Esophagus muscularis mucosa (tissue), 4 donors: Measurements from ENCODE around the gene SLC26A9. TPM values are rescaled to one million over a fixed set of nuclear protein-coding genes. Genes with fewer than 3 reads are reported as not detected.

Source experiments
- DNase-seq: peaks from one replicate; pipeline ENCODE4 v3.0.0-alpha.2; 2017; ENCODE audit errors: extremely low spot score
- H3K27ac ChIP-seq, 4 donors: fragments of 200-600 bp; sonication (generic); replicated peaks in 1 of 4; 1 replicate in 3 of 4; 2 replicates in 1 of 4; pipeline ENCODE4 v1.5.1; 2016 to 2019; ENCODE audit warnings: mild to moderate bottlenecking in 1 of 4
- H3K27me3 ChIP-seq, 4 donors: fragments of 200-600 bp; sonication (generic); one replicate each; pipeline versions ENCODE4 v1.5.1 to v1.6.0; 2016 to 2019
- H3K36me3 ChIP-seq, 4 donors: fragments of 200-600 bp; sonication (generic); one replicate each; pipeline ENCODE4 v1.5.1; 2016 to 2019
- H3K4me1 ChIP-seq, 4 donors: fragments of 200-600 bp; sonication (generic); one replicate each; pipeline ENCODE4 v1.5.1; 2016 to 2019
- H3K4me3 ChIP-seq, 4 donors: fragments of 200-600 bp; sonication (generic); 1 replicate in 2 of 4; 2 replicates in 2 of 4; pipeline ENCODE4 v1.5.1; 2016 to 2019; ENCODE audit warnings: mild to moderate bottlenecking in 4 of 4, moderate library complexity in 1 of 4
- H3K9me3 ChIP-seq, 4 donors: fragments of 200-600 bp; sonication (generic); 1 replicate in 3 of 4; 2 replicates in 1 of 4; pipeline ENCODE4 v1.5.1; 2016 to 2019
- CTCF ChIP-seq, 3 experiments: fragments of 200-600 bp in 2 of 3; fragments of 450-650 bp in 1 of 3; sonication (generic) in 2 of 3; IDR thresholded peaks; one replicate each; pipeline ENCODE4 v1.5.1; 2017 to 2019; ENCODE audit warnings: antibody characterized with exemption in 3 of 3, mild to moderate bottlenecking in 2 of 3, moderate library complexity in 1 of 3
- EP300 ChIP-seq: sonication (generic); formaldehyde crosslinking; IDR thresholded peaks from one replicate; pipeline ENCODE4 v1.6.1; 2017; ENCODE audit warnings: antibody characterized with exemption
- POLR2A ChIP-seq: fragments of 450-650 bp; IDR thresholded peaks from one replicate; pipeline ENCODE4 v1.6.1; 2017; ENCODE audit warnings: antibody characterized with exemption, moderate library complexity, mild to moderate bottlenecking, low read depth
- POLR2AphosphoS5 ChIP-seq, 2 donors: sonication (generic); formaldehyde crosslinking; IDR thresholded peaks; one replicate each; pipeline ENCODE4 v1.6.1; 2017; ENCODE audit warnings: antibody characterized with exemption in 2 of 2
- WGBS: methylation state at CpG from one replicate; pipeline ENCODE4 v1.1.5; 2018; 5-methylcytosine and 5-hydroxymethylcytosine counted together
- intact Hi-C: fragments of 100-400 bp; cut with DNase I; formaldehyde crosslinking; loops from one replicate; pipeline ENCODE4 v1.15.1; 2023
- total RNA-seq, 4 donors: library from RNA; depleted of rRNA; stranded (reverse); fragments of >200 nt; gene quantifications; one replicate each; pipeline versions ENCODE4 v1.1.0 to v1.2.1, GENCODE V29; 2016

The SLC26A9 gene
- total RNA-seq, 4 donors from 2014 or later, result under 0.01 TPM; not detected in 3

- no peaks in the 10 kb centered on the region for H3K36me3 ChIP-seq
- peaks cover 0 to 18% (median 2%) of the 10 kb centered on the region in 4 donors for H3K4me1 ChIP-seq
- peaks cover 0 to 5% (median 0%) of the 10 kb centered on the region in 4 donors for H3K27me3 ChIP-seq
- 88% methylated on average over 4 of the region's 4 CpGs for WGBS
- TF ChIP-seq POLR2AphosphoS5 (IDR thresholded peaks at IDR 0.05) (no peak), CTCF (IDR thresholded peaks at IDR 0.05) (no peak), EP300 (no peak), POLR2A (no peak)
- H3K9me3 ChIP-seq, result no peaks in the 10 kb centered on the region
- no peak for DNase-seq
- H3K27ac ChIP-seq, result no peak overlapping the region
- H3K4me3 ChIP-seq, result no peak overlapping the region
- intact Hi-C loops, result no loop called here
Measured at GRCh38 chr1:205972081-205972480, 28.8 kb upstream of the SLC26A9 start.

GRCh38 chr1:205971082-205971481 is 27.8 kb upstream of the SLC26A9 start:
- intact Hi-C loops, result no loop called here
- 85% methylated on average over 4 of the region's 4 CpGs for WGBS
- H3K4me3 ChIP-seq, result no peak overlapping the region
- peaks cover 0 to 11% (median 0%) of the 10 kb centered on the region in 4 donors for H3K4me1 ChIP-seq
- TF ChIP-seq CTCF (IDR thresholded peaks at IDR 0.05) (no peak), EP300 (no peak), POLR2A (no peak)
- H3K27me3 ChIP-seq, result peaks cover 0 to 5% (median 0%) of the 10 kb centered on the region in 4 donors
- no peak overlapping the region for H3K27ac ChIP-seq
- no peak for DNase-seq
- H3K36me3 ChIP-seq, result no peaks in the 10 kb centered on the region
- no peaks in the 10 kb centered on the region for H3K9me3 ChIP-seq

GRCh38 chr1:205970486-205970885 is 27.2 kb upstream of the SLC26A9 start:
- no peaks in the 10 kb centered on the region for H3K36me3 ChIP-seq
- TF ChIP-seq CTCF (IDR thresholded peaks at IDR 0.05), result no peak
- H3K9me3 ChIP-seq, result no peaks in the 10 kb centered on the region
- 37% methylated on average over 1 of the region's 1 CpG for WGBS
- no peak overlapping the region for H3K27ac ChIP-seq
- peaks cover 0 to 5% (median 0%) of the 10 kb centered on the region in 4 donors for H3K4me1 ChIP-seq
- H3K4me3 ChIP-seq, result no peak overlapping the region
- H3K27me3 ChIP-seq, result no peaks in the 10 kb centered on the region
- no peak for DNase-seq
- intact Hi-C loops, result no loop called here

GRCh38 chr1:205969229-205969628 is 26.0 kb upstream of the SLC26A9 start:
- 86% methylated on average over 8 of the region's 8 CpGs for WGBS
- DNase-seq, result no peak
- no peaks in the 10 kb centered on the region for H3K4me1 ChIP-seq
- TF ChIP-seq EP300 (no peak), CTCF (IDR thresholded peaks at IDR 0.05) (no peak), POLR2AphosphoS5 (IDR thresholded peaks at IDR 0.05) (no peak), POLR2A (no peak)
- no peaks in the 10 kb centered on the region for H3K36me3 ChIP-seq
- intact Hi-C loops, result no loop called here
- no peaks in the 10 kb centered on the region for H3K27me3 ChIP-seq
- no peak overlapping the region for H3K27ac ChIP-seq
- no peaks in the 10 kb centered on the region for H3K9me3 ChIP-seq
- H3K4me3 ChIP-seq, result no peak overlapping the region

GRCh38 chr1:205967554-205968335 is 24.5 kb upstream of the SLC26A9 start:
- H3K27me3 ChIP-seq, result no peaks in the 10 kb centered on the region
- 90% methylated on average over 10 of the region's 10 CpGs for WGBS
- TF ChIP-seq CTCF (IDR thresholded peaks at IDR 0.05), result no peak
- TF ChIP-seq EP300, result no peak
- TF ChIP-seq POLR2A, result no peak
- TF ChIP-seq POLR2AphosphoS5 (IDR thresholded peaks at IDR 0.05), result no peak
- H3K4me3 ChIP-seq, result no peak overlapping the region
- intact Hi-C loops, result no loop called here
- no peaks in the 10 kb centered on the region for H3K9me3 ChIP-seq
- no peaks in the 10 kb centered on the region for H3K4me1 ChIP-seq
- DNase-seq, result no peak
- H3K27ac ChIP-seq, result no peak overlapping the region
- no peaks in the 10 kb centered on the region for H3K36me3 ChIP-seq
